GM21723 (cell line): ENCODE data around the gene LRRC30.
"Not testable (repeated sequence)": the region's sequence is repeated elsewhere in the genome, so short reads cannot be mapped to it uniquely, and the experiment has no call there.

ENCODE experiments used
- ATAC-seq: cut with Tn5 transposase; IDR thresholded peaks from one replicate; pipeline ENCODE4 v1.9.1; 2021; ENCODE audit warnings: mild to moderate bottlenecking, moderate library complexity; ENCODE audit not compliant: unreplicated experiment

Gene LRRC30

GRCh38 chr18:7230626-7231349 lies at the start of gene LRRC30:
Gene LRRC30, plus strand, starts transcription at chr18:7231089. Its CDS starts 50 bp downstream, at chr18:7231139.
- ATAC-seq: no peak

GRCh38 chr18:7185701-7186100 lies 45.2 kb upstream of the LRRC30 start:
- no peak for ATAC-seq

- ATAC-seq: no peak
These were observed 40.2 kb upstream of the LRRC30 start for GRCh38 chr18:7190547-7191156.

GRCh38 chr18:7191736-7192135 lies 39.2 kb upstream of the LRRC30 start:
- no peak for ATAC-seq

DNA sequence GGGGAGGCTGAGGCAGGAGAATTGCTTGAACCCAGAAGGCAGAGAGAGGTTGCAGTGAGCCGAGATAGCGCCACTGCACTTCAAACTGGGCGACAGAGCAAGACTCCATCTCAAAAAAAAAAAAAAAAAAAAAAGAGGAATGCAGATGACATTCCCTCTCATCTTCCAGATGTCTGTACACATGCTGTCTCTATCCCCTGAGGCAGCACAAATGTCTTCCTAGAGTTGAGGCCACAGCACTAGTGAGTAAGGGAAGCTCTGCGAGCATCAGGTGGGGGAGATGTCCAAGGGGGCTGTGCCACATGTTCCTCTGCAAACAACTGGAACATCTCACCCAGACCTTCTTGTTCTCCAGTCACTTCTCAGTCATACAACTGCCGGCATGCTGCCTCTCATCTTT lies 35.6 kb upstream of the LRRC30 start:
- ATAC-seq: no peak

- no peak for ATAC-seq
These were observed 34.5 kb upstream of the LRRC30 start for GRCh38 chr18:7196421-7196820.

- no peak for ATAC-seq
These were observed 33.0 kb upstream of the LRRC30 start for GRCh38 chr18:7197854-7198253.

GRCh38 chr18:7198326-7198725 lies 32.6 kb upstream of the LRRC30 start:
- no peak for ATAC-seq

DNA sequence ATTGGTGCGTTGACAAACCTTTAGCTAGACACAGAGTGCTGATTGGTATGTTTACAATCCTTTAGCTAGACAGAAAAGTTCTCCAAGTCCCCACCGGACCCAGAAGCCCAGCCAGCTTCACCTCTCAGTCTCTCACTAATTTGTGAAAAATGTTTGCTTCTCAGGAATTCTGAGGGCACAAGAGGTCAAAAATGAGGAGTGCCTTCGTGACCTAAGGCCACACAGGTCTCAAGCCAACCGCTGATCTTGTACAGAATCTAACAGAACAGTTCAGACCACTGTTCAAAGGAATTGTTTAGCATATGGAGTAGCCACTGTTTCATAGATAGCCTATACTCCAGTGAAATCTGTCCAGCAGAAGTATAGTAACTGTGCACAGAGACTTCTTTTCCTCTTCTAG lies 29.8 kb upstream of the LRRC30 start:
- no peak for ATAC-seq

- no peak for ATAC-seq
These were observed 28.7 kb upstream of the LRRC30 start for GRCh38 chr18:7202169-7202568.

- ATAC-seq: not testable (repeated sequence)
These were observed 27.3 kb upstream of the LRRC30 start for GRCh38 chr18:7203601-7204000.

- ATAC-seq: no peak
These were observed 25.5 kb upstream of the LRRC30 start for GRCh38 chr18:7205346-7205745.

- no peak for ATAC-seq
These were observed 24.7 kb upstream of the LRRC30 start for GRCh38 chr18:7206217-7206616.

GRCh38 chr18:7207366-7207915 lies 23.4 kb upstream of the LRRC30 start:
- no peak for ATAC-seq

GRCh38 chr18:7221424-7222155 lies 9.3 kb upstream of the LRRC30 start:
- no peak for ATAC-seq

DNA sequence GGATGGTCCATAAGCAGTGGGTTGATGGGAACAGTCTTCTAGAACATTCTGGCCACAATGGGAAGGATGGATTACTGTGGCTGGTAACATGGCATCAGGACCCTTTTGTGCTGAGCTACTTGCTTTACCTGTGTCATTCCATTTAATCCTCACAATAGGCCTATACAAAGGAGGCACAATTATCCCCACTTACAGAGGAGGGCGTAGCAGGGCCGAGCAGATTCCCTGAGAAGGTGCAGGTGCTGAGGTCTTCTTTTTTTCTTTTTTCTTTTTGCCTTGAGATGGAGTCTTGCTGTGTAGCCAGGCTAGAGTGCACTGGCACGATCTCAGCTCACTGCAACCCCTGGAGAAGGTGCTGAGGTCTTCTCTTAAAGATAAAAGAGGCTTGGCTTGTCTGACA lies 6.7 kb upstream of the LRRC30 start:
- ATAC-seq: no peak

DNA sequence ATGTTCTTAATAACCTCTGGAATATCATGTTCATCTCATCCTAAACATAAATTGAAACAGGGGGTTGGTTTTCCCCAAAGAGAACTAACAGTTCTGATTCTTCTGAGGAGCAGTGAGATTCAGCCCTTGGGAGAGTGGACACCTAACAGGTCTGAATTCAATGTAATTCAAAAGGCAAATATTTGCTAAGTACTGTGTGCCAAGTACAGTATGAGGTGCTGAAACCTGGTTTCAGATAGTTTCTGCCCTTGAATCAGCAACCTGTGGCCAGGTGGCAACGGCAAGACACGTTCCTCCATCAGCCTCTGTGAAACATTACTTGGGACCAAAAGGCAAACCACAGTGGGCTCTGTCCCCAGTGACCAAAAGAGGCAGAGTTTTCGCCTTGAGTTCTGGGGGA lies 1.3 kb downstream of the LRRC30 start:
- no peak for ATAC-seq

DNA sequence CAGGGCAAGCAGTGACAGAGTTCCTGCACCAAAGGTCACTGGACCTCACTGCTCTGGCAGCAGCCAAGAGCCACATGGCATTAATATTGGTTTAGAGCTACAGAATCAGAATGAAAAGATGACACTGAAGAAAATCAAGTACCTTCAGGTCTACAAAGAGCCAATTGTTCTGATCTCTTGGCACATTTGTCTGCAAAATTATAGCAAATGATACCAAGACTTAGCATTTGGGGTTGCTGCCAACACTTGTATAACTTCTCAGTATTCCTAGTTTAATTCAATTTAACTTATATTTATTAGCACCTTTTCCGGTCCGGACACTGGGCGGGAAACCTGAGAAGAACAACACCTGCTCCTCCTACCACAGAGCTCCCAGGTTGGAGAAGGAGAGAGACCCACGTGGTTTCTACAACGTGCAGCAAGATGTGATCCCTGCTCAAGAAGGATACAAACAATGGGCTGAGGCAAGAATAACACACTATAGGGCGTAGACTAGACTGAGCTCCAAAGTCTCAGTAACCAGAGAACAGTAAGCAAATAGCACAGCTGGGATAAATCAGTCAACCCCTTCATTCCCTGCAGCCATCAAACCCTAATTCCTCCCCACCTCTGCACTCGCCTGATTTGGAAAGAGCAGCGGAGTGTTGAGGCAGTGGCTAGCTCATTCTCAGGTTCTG lies 2.4 kb downstream of the LRRC30 start:
- no peak for ATAC-seq

- ATAC-seq: no peak
These were observed 3.2 kb downstream of the LRRC30 start for GRCh38 chr18:7234091-7234490.

- ATAC-seq: no peak
These were observed 4.1 kb downstream of the LRRC30 start for GRCh38 chr18:7234956-7235355.

DNA sequence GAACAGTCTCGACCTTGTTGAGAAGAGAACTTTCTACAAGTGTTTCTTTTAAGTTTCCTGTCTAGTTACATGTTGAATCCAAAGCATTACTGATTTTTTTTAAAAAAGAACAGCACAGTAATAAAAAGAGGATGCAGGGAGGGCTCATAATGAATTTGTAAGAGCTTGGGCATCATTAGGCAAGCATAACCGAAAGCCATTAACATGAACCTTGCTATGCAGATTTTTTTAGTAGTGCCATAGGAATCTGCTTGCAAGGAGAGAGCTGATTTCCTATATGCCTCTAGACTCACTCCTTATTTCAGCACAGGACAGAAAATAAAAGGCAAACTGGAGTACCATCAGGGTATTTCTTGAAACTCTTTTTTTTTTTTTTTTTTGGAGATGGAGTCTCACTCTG lies 5.2 kb downstream of the LRRC30 start:
- ATAC-seq: no peak
